VCaP (cell line): ENCODE data around the gene EP400.

Source experiments
- H3K27ac ChIP-seq: fragments of 450-650 bp; 2 replicates; pipeline ENCODE4 v1.5.1; 2017
- TF ChIP-seq, protein P1 (sequence below): fragments of 450-650 bp; conservative IDR thresholded peaks from 2 replicates; pipeline ENCODE4 v1.5.1; 2017; ENCODE audit warnings: mild to moderate bottlenecking, moderate library complexity

EP400 gene

DNA sequence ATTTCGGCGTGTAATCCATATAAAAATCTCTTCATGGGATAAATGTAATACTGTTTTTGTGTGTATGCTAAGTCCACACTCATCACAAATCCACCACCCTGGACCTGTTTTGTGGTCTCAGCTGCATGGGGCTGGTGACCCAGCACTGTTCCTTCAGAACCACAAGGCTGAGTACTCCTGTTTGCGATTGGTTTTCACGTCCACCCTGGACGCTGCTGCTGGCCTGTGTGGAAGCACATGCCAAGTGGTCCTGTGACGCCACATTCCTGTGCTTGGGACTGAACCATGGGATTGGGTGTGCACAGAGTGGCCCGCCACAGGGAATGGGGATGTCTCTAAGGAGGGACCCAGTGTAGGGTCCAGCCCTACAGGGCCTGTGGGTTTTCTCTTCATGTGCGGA is 16.4 kb upstream of the EP400 start:
- TF ChIP-seq, protein P1, sequence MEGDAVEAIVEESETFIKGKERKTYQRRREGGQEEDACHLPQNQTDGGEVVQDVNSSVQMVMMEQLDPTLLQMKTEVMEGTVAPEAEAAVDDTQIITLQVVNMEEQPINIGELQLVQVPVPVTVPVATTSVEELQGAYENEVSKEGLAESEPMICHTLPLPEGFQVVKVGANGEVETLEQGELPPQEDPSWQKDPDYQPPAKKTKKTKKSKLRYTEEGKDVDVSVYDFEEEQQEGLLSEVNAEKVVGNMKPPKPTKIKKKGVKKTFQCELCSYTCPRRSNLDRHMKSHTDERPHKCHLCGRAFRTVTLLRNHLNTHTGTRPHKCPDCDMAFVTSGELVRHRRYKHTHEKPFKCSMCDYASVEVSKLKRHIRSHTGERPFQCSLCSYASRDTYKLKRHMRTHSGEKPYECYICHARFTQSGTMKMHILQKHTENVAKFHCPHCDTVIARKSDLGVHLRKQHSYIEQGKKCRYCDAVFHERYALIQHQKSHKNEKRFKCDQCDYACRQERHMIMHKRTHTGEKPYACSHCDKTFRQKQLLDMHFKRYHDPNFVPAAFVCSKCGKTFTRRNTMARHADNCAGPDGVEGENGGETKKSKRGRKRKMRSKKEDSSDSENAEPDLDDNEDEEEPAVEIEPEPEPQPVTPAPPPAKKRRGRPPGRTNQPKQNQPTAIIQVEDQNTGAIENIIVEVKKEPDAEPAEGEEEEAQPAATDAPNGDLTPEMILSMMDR = no peak
- H3K27ac ChIP-seq = no peak overlapping the region

DNA sequence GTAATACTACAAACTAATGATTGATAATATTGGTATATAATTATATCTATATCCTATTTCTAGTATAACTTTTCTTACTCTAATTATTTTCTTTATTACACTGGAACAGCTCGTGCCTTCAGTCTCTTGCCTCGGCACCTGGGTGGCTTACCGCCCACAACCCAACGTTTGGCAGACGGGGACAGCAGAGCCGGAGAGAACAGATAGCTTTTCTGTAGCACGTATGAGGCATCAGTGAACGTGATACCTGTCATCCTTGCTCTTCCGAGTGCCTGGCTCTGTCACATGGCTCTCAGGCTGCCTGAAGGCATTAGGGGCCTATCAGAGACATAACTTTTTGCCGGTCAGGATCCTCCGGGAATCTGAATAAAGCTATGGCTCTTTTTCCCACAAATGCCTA is 15.2 kb upstream of the EP400 start:
- H3K27ac ChIP-seq = no peak overlapping the region
- TF ChIP-seq, protein P1 = no peak

DNA sequence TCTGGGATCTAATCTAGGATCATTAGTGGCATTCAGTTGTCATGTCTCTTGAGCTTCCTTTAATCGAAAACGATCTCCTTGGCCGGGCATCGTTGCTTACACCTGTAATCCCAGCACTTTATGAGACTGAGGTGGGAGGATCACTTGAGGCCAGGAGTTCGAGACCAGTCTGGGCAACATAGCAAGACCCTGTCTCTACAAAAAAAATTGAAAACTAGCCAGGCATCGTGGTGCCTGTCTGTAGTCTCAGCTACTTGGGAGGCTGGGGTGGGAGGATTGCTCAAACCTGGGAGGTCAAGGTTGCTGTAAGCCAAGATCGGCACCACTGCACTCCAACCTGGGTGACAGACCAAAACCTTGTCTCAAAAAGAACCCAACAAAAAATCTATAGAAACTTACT is 11.7 kb upstream of the EP400 start:
- TF ChIP-seq, protein P1 = no peak
- H3K27ac ChIP-seq = no peak overlapping the region

DNA sequence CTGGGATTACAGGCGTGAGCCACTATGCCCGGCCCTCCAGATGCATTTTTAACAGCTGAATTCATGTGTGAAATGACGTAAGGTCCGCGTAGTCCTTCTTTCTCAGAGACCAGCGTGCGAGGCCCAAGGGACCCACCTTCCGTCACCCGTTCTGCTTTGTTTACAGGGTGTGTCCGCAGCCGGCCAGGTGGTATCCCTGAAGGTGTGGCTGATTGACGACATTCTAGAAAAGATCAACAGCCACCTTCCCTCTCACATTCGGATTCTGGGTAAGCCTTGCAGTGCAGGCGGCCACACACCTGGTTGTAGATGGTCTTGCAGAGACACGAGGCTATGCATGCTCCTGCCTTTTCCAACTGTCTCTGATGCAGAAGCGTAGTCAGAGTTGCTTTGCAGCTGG is 10.7 kb upstream of the EP400 start:
- no peak overlapping the region for H3K27ac ChIP-seq
- TF ChIP-seq, protein P1 = no peak

DNA sequence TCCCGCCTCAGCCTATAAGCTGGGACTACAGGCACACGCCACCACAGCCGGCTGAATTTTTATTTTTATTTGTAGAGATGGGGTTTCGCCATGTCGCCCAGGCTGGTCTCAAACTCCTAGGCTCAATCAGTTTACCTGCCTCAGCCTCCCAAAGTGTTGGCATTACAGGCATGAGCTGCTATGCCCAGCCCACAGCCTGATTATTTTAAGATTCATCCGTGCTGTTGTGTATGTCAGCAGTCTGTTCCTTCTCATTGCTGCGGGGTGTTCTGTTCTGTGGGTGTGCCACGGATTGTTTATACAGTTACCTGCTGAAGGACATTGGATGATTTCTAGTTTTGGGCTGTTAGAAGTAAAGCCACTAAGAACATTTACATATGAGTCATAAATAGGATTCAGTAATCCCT is 9.6 kb upstream of the EP400 start:
- no peak overlapping the region for H3K27ac ChIP-seq
- TF ChIP-seq, protein P1 = no peak

DNA sequence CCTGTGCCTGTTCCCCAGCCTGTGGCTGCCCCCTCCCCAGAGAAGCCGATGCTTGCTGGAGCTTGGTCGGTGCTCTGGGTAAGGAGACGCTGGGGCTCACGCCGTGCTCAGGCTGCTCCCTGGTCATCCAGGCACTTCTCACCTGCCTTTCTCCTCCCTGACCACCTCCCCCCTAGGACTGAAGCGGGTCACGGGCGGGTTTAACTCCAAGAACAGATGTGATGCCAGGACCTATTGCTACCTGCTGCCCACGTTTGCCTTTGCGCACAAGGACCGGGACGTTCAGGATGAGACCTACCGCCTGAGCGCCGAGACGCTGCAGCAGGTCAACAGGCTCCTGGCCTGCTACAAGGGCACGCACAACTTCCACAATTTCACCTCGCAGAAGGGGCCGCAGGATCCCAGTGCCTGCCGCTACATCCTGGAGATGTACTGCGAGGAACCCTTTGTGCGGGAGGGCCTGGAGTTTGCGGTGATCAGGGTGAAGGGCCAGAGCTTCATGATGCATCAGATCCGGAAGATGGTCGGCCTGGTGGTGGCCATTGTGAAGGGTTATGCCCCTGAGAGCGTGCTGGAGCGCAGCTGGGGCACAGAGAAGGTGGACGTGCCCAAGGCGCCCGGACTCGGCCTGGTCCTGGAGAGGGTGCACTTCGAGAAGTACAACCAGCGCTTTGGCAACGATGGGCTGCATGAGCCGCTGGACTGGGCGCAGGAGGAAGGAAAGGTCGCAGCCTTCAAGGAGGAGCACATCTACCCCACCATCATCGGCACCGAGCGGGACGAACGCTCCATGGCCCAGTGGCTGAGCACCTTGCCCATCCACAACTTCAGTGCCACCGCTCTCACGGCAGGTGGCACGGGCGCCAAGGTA is 8.4 kb upstream of the EP400 start:
- H3K27ac ChIP-seq = no peak overlapping the region
- TF ChIP-seq, protein P1 = no peak

DNA sequence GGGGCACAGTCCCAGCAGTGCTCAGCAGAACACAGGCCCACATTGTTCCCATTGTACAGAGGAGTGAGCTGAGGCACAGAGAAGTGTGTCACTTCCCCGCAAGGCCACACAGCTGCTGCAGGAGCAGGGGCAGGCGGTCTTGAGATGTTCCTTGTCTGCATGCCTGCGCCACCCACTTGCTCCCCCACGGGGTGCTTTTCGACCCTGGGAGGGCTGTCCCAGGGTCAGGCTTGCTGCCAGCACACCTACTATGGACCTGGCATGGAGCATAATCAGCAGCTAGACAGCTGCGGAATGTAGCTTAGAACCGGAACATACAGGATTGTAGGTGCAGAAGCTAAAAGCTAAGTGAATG is 7.8 kb upstream of the EP400 start:
- TF ChIP-seq, protein P1 = no peak
- H3K27ac ChIP-seq = no peak overlapping the region
